ENCODE data around the gene FAM53C. TPM values are rescaled to one million over a fixed set of nuclear protein-coding genes. Genes with fewer than 3 reads are reported as not detected.

FAM53C gene
- total and polyA plus RNA-seq, 2 donors = 20.3 to 22.9 TPM

DNA sequence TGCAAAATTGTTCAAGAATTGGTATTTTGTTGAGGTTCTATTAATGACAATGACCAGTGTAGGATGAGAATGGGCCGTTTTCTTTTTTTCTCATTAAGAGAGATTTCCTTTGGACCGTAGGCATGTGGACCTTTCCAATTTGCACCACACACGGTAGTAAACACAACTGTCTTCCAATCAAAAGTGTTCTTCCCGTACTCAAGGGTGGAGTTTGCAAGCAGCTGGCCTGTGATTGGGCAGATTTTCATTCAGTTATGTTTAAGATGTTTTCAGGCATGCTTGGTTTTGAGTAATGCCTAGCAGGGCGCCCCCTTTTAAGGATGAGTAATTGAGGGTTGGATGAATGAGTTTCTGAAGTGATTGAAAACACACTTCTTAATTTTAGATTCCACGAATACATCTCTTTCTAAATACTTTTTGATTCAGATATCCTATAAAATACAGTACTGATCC lies 16.9 kb downstream of the FAM53C start:
- Histone ChIP-seq H3K36me3 (ENCODE audit: insufficient read depth) (no peaks in the 10 kb centered on the region), H3K4me3 (ENCODE audit: low read depth, low read length) (no peak overlapping the region), H3K27ac (ENCODE audit: low read depth) (no peak overlapping the region), H3K4me1 (ENCODE audit: insufficient read depth) (peaks cover 2% of the 10 kb centered on the region)
- 23% methylated on average over 6 of the region's 6 CpGs for WGBS
- no peak for DNase-seq (ENCODE audit: extremely low spot score)

DNA sequence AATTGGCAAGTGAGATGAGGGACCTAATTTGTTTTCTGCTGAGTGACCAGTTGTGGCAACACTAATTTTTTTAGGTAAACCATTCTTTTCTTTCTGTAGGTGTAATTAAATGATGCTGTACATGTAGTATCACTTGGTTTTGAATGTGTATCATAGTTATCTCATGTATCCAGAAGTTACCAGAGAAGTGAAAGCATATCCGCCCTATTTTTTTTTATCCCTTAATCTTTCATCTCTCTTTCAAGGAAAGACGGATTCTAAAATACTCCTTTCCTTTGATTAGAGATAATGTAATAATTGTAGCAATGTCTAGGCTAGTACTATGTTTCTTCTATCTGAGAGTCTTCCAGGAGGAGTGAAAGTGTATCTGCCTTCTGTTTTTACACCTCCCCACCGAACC lies 21.6 kb downstream of the FAM53C start:
- Histone ChIP-seq H3K4me3 (ENCODE audit: low read depth, low read length) (no peak overlapping the region), H3K27ac (ENCODE audit: low read depth) (no peak overlapping the region), H3K36me3 (ENCODE audit: insufficient read depth) (no peaks in the 10 kb centered on the region), H3K4me1 (ENCODE audit: insufficient read depth) (peaks cover 4% of the 10 kb centered on the region)
- WGBS = 77% methylated on average over 3 of the region's 3 CpGs
- DNase-seq (ENCODE audit: extremely low spot score) = no peak

GRCh38 chr5:138360941-138361452 lies 22.9 kb downstream of the FAM53C start:
- 93% methylated on average over 1 of the region's 1 CpG for WGBS
- DNase-seq (ENCODE audit: extremely low spot score) = no peak
- H3K4me1 ChIP-seq (ENCODE audit: insufficient read depth) = peaks cover 2% of the 10 kb centered on the region
- H3K27ac ChIP-seq (ENCODE audit: low read depth) = no peak overlapping the region
- no peaks in the 10 kb centered on the region for H3K36me3 ChIP-seq (ENCODE audit: insufficient read depth)
- H3K4me3 ChIP-seq (ENCODE audit: low read depth, low read length) = no peak overlapping the region

DNA sequence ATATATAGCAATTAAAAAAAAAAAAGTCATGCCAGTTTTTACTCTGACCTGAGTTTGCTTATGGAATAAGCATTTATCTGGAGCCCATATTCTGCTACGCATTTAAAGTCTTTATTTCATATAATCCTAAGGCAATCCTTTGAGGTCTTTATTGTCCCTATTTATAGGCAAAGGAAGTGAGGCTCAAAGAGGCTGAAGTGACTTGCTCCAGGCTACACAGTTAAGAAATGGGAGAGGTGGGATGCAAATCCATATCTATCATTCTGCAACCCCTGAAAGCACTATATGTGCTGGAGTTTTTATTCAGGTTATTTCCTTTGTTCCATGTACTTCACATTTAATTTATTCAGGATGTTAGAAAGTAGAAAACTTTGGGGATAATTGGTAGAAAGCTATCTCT lies 26.5 kb downstream of the FAM53C start:
- Histone ChIP-seq H3K4me1 (ENCODE audit: insufficient read depth) (peaks cover 2% of the 10 kb centered on the region), H3K4me3 (ENCODE audit: low read depth, low read length) (no peak overlapping the region), H3K36me3 (ENCODE audit: insufficient read depth) (no peaks in the 10 kb centered on the region), H3K27ac (ENCODE audit: low read depth) (no peak overlapping the region)
- 81% methylated on average over 1 of the region's 1 CpG for WGBS
- DNase-seq (ENCODE audit: extremely low spot score) = no peak

- Histone ChIP-seq H3K4me3 (ENCODE audit: low read depth, low read length) (no peak overlapping the region), H3K36me3 (ENCODE audit: insufficient read depth) (no peaks in the 10 kb centered on the region), H3K27ac (ENCODE audit: low read depth) (no peak overlapping the region), H3K4me1 (ENCODE audit: insufficient read depth) (no peaks in the 10 kb centered on the region)
- 41% methylated on average over 4 of the region's 4 CpGs for WGBS
- DNase-seq (ENCODE audit: extremely low spot score) = no peak
Observed at GRCh38 chr5:138366632-138367382, 28.7 kb downstream of the FAM53C start.

DNA sequence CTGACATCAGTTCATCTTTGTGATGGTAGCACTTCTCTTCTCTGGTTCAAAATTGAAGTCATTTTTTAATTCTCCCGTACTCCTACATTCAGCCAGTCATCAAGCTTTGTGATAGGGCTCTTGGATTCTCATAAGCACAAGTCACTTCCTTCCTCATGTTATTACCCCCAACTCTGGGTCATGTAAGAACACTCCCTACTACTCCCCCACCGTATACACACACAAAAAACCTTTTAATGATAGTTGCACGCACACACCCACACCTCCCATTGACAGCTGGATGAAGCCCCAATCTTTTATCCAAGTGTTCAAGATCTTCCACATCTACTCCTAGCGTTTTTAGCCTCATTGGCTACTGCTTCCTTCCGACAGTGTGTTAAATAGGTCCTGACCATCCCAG lies 31.2 kb downstream of the FAM53C start:
- Histone ChIP-seq H3K36me3 (ENCODE audit: insufficient read depth) (no peaks in the 10 kb centered on the region), H3K4me3 (ENCODE audit: low read depth, low read length) (no peak overlapping the region), H3K27ac (ENCODE audit: low read depth) (no peak overlapping the region), H3K4me1 (ENCODE audit: insufficient read depth) (no peaks in the 10 kb centered on the region)
- no peak for DNase-seq (ENCODE audit: extremely low spot score)
- 82% methylated on average over 5 of the region's 5 CpGs for WGBS

DNA sequence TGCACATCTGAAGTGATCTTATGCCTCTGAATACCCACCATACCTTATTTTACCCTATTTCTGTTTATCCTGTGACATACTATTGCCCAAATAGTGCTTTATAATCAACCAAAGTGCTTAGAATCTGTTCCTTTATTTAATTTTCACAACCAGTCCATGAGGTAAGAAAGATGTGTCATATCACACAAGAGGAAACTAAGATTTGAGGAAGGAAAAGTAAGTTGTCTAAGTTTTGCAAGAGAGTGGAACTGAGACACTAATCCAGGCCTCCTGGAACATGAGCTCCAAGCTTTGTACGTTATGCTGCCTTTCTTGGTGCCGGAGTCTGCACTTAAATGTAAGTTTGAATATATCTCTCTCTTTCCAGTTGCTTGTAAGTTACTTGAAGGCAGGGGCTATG lies 31.6 kb downstream of the FAM53C start:
- no peaks in the 10 kb centered on the region for H3K36me3 ChIP-seq (ENCODE audit: insufficient read depth)
- whole genome bisulfite sequencing = 74% methylated on average over 2 of the region's 2 CpGs
- H3K27ac ChIP-seq (ENCODE audit: low read depth) = no peak overlapping the region
- no peak for DNase-seq (ENCODE audit: extremely low spot score)
- H3K4me3 ChIP-seq (ENCODE audit: low read depth, low read length) = no peak overlapping the region
- no peaks in the 10 kb centered on the region for H3K4me1 ChIP-seq (ENCODE audit: insufficient read depth)

GRCh38 chr5:138370537-138370936 lies 32.5 kb downstream of the FAM53C start:
- Histone ChIP-seq H3K4me1 (ENCODE audit: insufficient read depth) (no peaks in the 10 kb centered on the region), H3K36me3 (ENCODE audit: insufficient read depth) (no peaks in the 10 kb centered on the region), H3K4me3 (ENCODE audit: low read depth, low read length) (no peak overlapping the region), H3K27ac (ENCODE audit: low read depth) (no peak overlapping the region)
- no peak for DNase-seq (ENCODE audit: extremely low spot score)
- WGBS = 83% methylated on average over 3 of the region's 3 CpGs

GRCh38 chr5:138371454-138371853 lies 33.4 kb downstream of the FAM53C start:
- Histone ChIP-seq H3K36me3 (ENCODE audit: insufficient read depth) (no peaks in the 10 kb centered on the region), H3K4me1 (ENCODE audit: insufficient read depth) (no peaks in the 10 kb centered on the region), H3K27ac (ENCODE audit: low read depth) (no peak overlapping the region), H3K4me3 (ENCODE audit: low read depth, low read length) (no peak overlapping the region)
- WGBS = 98% methylated on average over 2 of the region's 2 CpGs
- DNase-seq (ENCODE audit: extremely low spot score) = no peak

DNA sequence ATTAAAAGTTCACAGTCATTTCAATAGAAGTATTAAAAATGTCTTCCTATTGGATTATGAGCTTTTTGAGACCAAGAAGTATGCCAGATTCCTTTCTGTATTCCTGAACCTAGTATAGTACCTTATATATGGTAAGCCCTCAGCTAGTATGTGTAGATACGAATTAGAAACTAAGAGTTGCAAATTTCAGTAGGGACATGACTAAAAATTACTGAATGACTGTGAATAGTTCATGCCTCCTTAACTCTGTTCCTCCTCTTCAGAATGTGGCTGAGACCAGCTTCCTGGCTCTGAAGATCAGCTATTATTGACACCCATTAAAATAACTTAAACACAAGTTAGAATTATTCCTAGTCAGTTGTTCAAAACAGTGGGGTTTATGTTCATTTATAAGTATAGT lies 34.2 kb downstream of the FAM53C start:
- Histone ChIP-seq H3K36me3 (ENCODE audit: insufficient read depth) (no peaks in the 10 kb centered on the region), H3K27ac (ENCODE audit: low read depth) (no peak overlapping the region), H3K4me3 (ENCODE audit: low read depth, low read length) (no peak overlapping the region), H3K4me1 (ENCODE audit: insufficient read depth) (no peaks in the 10 kb centered on the region)
- DNase-seq (ENCODE audit: extremely low spot score) = no peak
- WGBS = 81% methylated on average over 1 of the region's 1 CpG

- no peak overlapping the region for H3K27ac ChIP-seq (ENCODE audit: low read depth)
- 75% methylated on average over 5 of the region's 5 CpGs for WGBS
- H3K4me1 ChIP-seq (ENCODE audit: insufficient read depth) = no peaks in the 10 kb centered on the region
- DNase-seq (ENCODE audit: extremely low spot score) = no peak
- no peak overlapping the region for H3K4me3 ChIP-seq (ENCODE audit: low read depth, low read length)
- no peaks in the 10 kb centered on the region for H3K36me3 ChIP-seq (ENCODE audit: insufficient read depth)
Observed at GRCh38 chr5:138372653-138373052, 34.6 kb downstream of the FAM53C start.

- Histone ChIP-seq H3K36me3 (ENCODE audit: insufficient read depth) (peaks cover 9% of the 10 kb centered on the region), H3K27ac (ENCODE audit: low read depth) (no peak overlapping the region), H3K4me3 (ENCODE audit: low read depth, low read length) (no peak overlapping the region), H3K4me1 (ENCODE audit: insufficient read depth) (no peaks in the 10 kb centered on the region)
- WGBS = 96% methylated on average over 8 of the region's 8 CpGs
- DNase-seq (ENCODE audit: extremely low spot score) = no peak
Observed at GRCh38 chr5:138382347-138382746, 44.3 kb downstream of the FAM53C start.

DNA sequence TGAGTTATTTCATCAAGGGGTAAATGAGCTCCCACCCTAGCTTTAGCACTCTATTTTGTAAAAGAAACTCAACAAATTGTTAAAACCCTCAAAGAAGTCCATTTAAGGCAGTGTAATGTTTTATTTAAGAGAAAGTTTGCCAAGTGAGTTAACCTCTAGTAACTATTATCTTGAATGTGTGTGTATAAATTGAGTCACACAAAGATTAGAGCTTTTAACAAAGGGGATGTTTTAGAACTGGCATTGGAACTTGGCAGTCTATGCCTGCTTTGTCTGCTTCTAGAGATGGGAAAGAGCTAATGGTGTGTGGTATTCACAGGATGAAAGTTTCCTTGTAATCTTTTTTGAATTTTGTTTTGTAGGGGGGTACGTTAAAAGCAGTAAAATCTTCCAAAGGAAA lies 47.6 kb downstream of the FAM53C start:
- H3K4me3 ChIP-seq (ENCODE audit: low read depth, low read length) = no peak overlapping the region
- no peaks in the 10 kb centered on the region for H3K4me1 ChIP-seq (ENCODE audit: insufficient read depth)
- H3K27ac ChIP-seq (ENCODE audit: low read depth) = no peak overlapping the region
- H3K36me3 ChIP-seq (ENCODE audit: insufficient read depth) = peaks cover 7% of the 10 kb centered on the region
- no peak for DNase-seq (ENCODE audit: extremely low spot score)
- WGBS = 51% methylated on average over 1 of the region's 1 CpG

- Histone ChIP-seq H3K4me3 (ENCODE audit: low read depth, low read length) (no peak overlapping the region), H3K36me3 (ENCODE audit: insufficient read depth) (peaks cover 10% of the 10 kb centered on the region), H3K4me1 (ENCODE audit: insufficient read depth) (no peaks in the 10 kb centered on the region), H3K27ac (ENCODE audit: low read depth) (no peak overlapping the region)
- DNase-seq (ENCODE audit: extremely low spot score) = no peak
- WGBS = 87% methylated on average over 10 of the region's 10 CpGs
Observed at GRCh38 chr5:138386290-138386689, 48.2 kb downstream of the FAM53C start.
